GM18505 (cell line): ENCODE results near the gene C19orf47.

Source experiments
- ATAC-seq: cut with Tn5 transposase; IDR thresholded peaks from one replicate; pipeline ENCODE4 v1.9.1; 2021; ENCODE audit not compliant: unreplicated experiment
- POLR2A ChIP-seq: IDR thresholded peaks from 4 replicates; pipeline ENCODE4 v1.6.1; 2011; ENCODE audit warnings: borderline replicate concordance; ENCODE audit not compliant: insufficient read depth, insufficient read length; ENCODE audit errors: extremely low read depth

The C19orf47 gene

GRCh38 chr19:40305403-40305802, 42.8 kb downstream of the C19orf47 start:
- TF ChIP-seq POLR2A, result no peak
- no peak for ATAC-seq

GRCh38 chr19:40304306-40304705, 43.9 kb downstream of the C19orf47 start:
- no peak for ATAC-seq
- no peak for TF ChIP-seq POLR2A

- no peak for ATAC-seq
- no peak for TF ChIP-seq POLR2A
Observed at GRCh38 chr19:40303765-40304164, 44.4 kb downstream of the C19orf47 start.

- TF ChIP-seq POLR2A, result no peak
- ATAC-seq, result no peak
Observed at GRCh38 chr19:40302224-40303011, 45.8 kb downstream of the C19orf47 start.

DNA sequence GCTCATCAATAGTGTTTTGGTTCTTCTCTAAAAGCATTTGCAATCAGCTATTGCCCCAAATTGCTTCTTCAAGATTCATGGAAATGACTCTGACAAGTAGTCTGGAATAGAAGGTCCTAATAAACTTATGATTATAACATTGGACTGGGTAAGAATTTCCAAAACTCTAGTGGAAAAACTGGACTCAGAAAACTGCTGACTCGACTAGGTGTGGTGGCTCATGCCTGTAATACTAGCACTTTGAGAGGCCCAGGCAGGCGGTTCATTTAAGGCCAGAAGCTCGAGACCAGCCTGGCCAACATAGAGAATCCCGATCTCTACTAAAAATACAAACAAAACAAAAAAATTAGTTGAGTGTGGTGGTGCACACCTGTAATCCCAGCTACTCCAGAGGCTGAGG, 47.5 kb downstream of the C19orf47 start:
- TF ChIP-seq POLR2A, result no peak
- no peak for ATAC-seq

DNA sequence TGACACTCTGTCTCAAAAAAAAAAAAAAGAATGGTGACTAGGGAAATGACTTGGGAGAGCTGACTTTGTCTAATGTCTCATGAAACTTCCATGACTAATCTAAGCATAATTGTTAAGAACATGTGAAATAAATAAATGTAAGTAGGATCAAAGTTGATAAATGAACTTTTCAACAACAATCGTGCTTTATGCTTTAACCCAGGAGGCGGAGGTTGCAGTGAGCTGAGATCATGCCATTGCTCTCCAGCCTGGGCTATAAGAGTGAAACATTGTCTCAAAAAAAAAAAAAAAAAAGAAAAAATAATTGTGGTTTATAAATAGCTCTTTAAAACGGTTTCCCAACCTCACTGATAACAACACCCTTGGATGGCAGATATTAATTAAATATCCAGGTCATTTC, 50.2 kb downstream of the C19orf47 start:
- ATAC-seq, result no peak
- TF ChIP-seq POLR2A, result no peak

GRCh38 chr19:40294560-40294959, 53.6 kb downstream of the C19orf47 start:
- TF ChIP-seq POLR2A, result no peak
- ATAC-seq, result no peak

DNA sequence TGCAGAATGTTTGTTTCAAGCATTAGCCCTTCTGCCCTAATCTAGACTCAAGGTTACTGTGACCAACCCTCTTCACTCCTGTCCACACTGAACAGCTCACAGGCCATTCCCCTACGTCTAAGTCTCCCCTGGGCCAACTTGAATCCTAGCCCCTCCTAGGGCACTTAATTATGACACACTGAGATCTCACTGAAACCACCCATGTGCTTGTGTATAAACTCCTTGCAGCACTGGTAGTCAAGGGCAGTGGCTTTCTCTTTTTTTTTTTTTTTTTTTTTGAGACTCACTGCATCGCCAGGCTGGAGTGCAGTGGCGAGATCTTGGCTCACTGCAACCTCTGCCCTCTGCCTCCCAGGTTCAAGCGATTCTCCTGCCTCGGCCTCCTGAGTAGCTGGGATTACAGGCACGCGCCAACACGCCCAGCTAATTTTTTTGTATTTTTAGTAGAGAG, 61.2 kb downstream of the C19orf47 start:
- no peak for ATAC-seq
- no peak for TF ChIP-seq POLR2A

- no peak for TF ChIP-seq POLR2A
- ATAC-seq, result no peak
Observed at GRCh38 chr19:40286235-40286970, 61.8 kb downstream of the C19orf47 start.

DNA sequence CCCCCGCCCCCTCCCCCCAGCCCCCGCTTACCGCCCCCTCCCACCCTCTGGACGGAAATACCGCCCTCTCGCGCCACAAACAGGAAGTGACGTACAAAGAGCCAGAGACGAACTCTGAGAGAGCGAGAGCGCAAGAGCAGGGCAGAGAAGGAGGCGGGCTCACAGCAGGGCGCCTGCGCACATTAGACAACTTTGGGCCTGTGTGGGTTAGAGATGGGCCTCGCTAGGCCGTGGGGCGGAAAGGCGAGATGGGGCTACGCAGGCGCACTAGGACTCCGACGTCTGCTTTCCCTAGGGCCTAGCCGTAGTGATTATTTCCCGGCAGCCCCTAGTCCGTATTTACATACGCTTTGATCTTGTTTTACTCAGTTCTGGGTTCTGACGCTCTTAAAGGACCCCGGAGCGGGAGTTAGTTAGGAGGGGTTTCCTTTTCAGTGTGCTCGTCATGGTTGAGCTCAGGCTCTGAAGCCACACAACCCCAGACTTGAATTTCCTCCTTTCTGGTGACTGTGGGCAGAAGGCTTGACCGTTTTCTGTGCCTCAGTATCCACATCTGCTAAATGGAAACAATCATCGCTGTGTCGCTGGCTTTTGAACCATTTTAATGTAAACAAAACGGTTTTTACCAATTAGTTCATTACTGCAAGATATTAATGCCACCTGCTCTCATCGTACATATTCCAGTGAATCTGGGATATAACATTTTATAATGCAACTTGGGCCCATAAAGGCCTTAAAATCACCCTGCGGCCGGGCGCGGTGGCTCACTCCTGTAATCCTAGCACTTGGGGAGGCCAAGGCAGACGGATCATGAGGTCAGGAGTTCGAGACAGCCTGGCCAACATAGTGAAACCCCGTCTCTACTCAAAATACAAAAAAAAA, 62.6 kb downstream of the C19orf47 start:
- peak; percentile 85 for ATAC-seq
- peak; percentile 73 for TF ChIP-seq POLR2A

GRCh38 chr19:40284501-40285352, 63.5 kb downstream of the C19orf47 start, which contains the start of gene AKT2:
Gene AKT2 (minus strand): TSS chr19:40285345. CDS start chr19:40265267, 20,078 bp downstream.
- peak; percentile 82 for TF ChIP-seq POLR2A
- peak; percentile 38 for ATAC-seq

DNA sequence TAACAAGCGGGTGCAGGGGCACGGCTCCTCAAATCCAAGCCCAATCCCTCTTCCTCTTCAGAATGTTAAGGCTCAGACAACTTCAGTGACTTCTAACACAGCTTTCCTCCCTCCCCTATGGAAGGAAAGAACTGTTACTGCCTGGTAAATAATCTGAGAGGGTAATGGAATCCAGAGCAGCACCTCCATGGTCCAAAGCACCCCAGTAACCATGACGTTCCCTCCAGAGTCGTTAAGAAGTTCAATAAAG, 64.0 kb downstream of the C19orf47 start:
- ATAC-seq, result no peak
- TF ChIP-seq POLR2A, result no peak

- no peak for ATAC-seq
- TF ChIP-seq POLR2A, result no peak
Observed at GRCh38 chr19:40283414-40284250, 64.6 kb downstream of the C19orf47 start.
